Activated CD4-positive, alpha-beta memory T cell treated with anti-CD3 and anti-CD28 coated beads, Interleukin-2, amount 10 ng/mL, durations not matched to agents 7 days and 5 days (primary cell): ENCODE measurements around the gene ZNF479. TPM values are rescaled to one million over a fixed set of nuclear protein-coding genes. Genes with fewer than 3 reads are reported as not detected.
"Not testable (repeated sequence)": the region's sequence is repeated elsewhere in the genome, so short reads cannot be mapped to it uniquely, and the experiment has no call there.

ENCODE experiments used
- CTCF ChIA-PET: fragments of 350-600 bp; sonication (Branson Sonifier 250); formaldehyde crosslinking; loops from one replicate; lab custom pipeline; 2021; ENCODE audit warnings: antibody characterized with exemption, inconsistent platforms; lab: Charles Lee
- POLR2A ChIA-PET: fragments of 350-600 bp; sonication (Branson Sonifier 250); formaldehyde crosslinking; loops from one replicate; lab custom pipeline; 2021; ENCODE audit warnings: antibody characterized with exemption; lab: Charles Lee
- DNase-seq: peaks from one replicate; pipeline ENCODE4 v3.0.0-alpha.2; 2020
- H3K27ac Mint-ChIP-seq: one replicate; pipeline ENCODE4 v1.8.0; 2021; ENCODE audit warnings: mild to moderate bottlenecking, mixed read lengths
- H3K27me3 Mint-ChIP-seq: one replicate; pipeline ENCODE4 v1.8.0; 2021; ENCODE audit warnings: mixed read lengths
- H3K36me3 Mint-ChIP-seq: one replicate; pipeline ENCODE4 v1.8.0; 2021; ENCODE audit warnings: low read depth, mixed read lengths
- H3K4me1 Mint-ChIP-seq: one replicate; pipeline ENCODE4 v1.8.0; 2021; ENCODE audit warnings: mixed read lengths
- H3K4me3 Mint-ChIP-seq: one replicate; pipeline ENCODE4 v1.8.0; 2021; ENCODE audit warnings: mild to moderate bottlenecking, mixed read lengths
- H3K9me3 Mint-ChIP-seq: one replicate; pipeline ENCODE4 v1.8.0; 2021; ENCODE audit warnings: mixed read lengths
- total RNA-seq, 2 experiments: library from RNA; stranded (reverse); gene quantifications; one replicate each; pipeline ENCODE4 v1.2.3, GENCODE V29; 2021

Gene ZNF479
- total RNA-seq: not detected

GRCh38 chr7:57132336-57132735, at the start of gene ZNF479:
Gene ZNF479 (minus strand): TSS chr7:57132436. CDS start chr7:57132324, 112 bp downstream.
- H3K9me3 Mint-ChIP-seq: peaks cover 36% of the 10 kb centered on the region
- H3K4me3 Mint-ChIP-seq, H3K27ac Mint-ChIP-seq, H3K27me3 Mint-ChIP-seq, H3K36me3 Mint-ChIP-seq, POLR2A ChIA-PET, CTCF ChIA-PET, H3K4me1 Mint-ChIP-seq, DNase-seq: not testable (repeated sequence)

- CTCF ChIA-PET: no interaction called here
- no peak overlapping the region for H3K27ac Mint-ChIP-seq
- H3K9me3 Mint-ChIP-seq: peaks cover 20% of the 10 kb centered on the region
- H3K27me3 Mint-ChIP-seq: no peaks in the 10 kb centered on the region
- peaks cover 4% of the 10 kb centered on the region for H3K36me3 Mint-ChIP-seq
- no peak overlapping the region for H3K4me3 Mint-ChIP-seq
- no peak for DNase-seq
- POLR2A ChIA-PET: no interaction called here
- no peaks in the 10 kb centered on the region for H3K4me1 Mint-ChIP-seq
Measured at GRCh38 chr7:57182031-57182430, 49.8 kb upstream of the ZNF479 start.

GRCh38 chr7:57181281-57181680, 49.0 kb upstream of the ZNF479 start:
- peaks cover 4% of the 10 kb centered on the region for H3K36me3 Mint-ChIP-seq
- DNase-seq: no peak
- no peaks in the 10 kb centered on the region for H3K4me1 Mint-ChIP-seq
- H3K27me3 Mint-ChIP-seq: no peaks in the 10 kb centered on the region
- ChIA-PET POLR2A (no interaction called here), CTCF (no interaction called here)
- H3K27ac Mint-ChIP-seq: no peak overlapping the region
- peaks cover 17% of the 10 kb centered on the region for H3K9me3 Mint-ChIP-seq
- no peak overlapping the region for H3K4me3 Mint-ChIP-seq

GRCh38 chr7:57179776-57180415, 47.7 kb upstream of the ZNF479 start:
- Mint-ChIP-seq H3K27me3 (no peaks in the 10 kb centered on the region), H3K4me3 (no peak overlapping the region), H3K27ac (no peak overlapping the region), H3K36me3 (peaks cover 4% of the 10 kb centered on the region), H3K4me1 (no peaks in the 10 kb centered on the region), H3K9me3 (peaks cover 19% of the 10 kb centered on the region)
- ChIA-PET CTCF (no interaction called here), POLR2A (no interaction called here)
- DNase-seq: no peak

- peaks cover 19% of the 10 kb centered on the region for H3K9me3 Mint-ChIP-seq
- H3K4me3 Mint-ChIP-seq: no peak overlapping the region
- H3K27ac Mint-ChIP-seq: no peak overlapping the region
- POLR2A ChIA-PET: no interaction called here
- DNase-seq: no peak
- CTCF ChIA-PET: no interaction called here
- no peaks in the 10 kb centered on the region for H3K4me1 Mint-ChIP-seq
- H3K36me3 Mint-ChIP-seq: peaks cover 4% of the 10 kb centered on the region
- H3K27me3 Mint-ChIP-seq: no peaks in the 10 kb centered on the region
Measured at GRCh38 chr7:57178768-57179139, 46.5 kb upstream of the ZNF479 start.

GRCh38 chr7:57177856-57178767, 45.9 kb upstream of the ZNF479 start:
- Mint-ChIP-seq H3K4me1 (no peaks in the 10 kb centered on the region), H3K4me3 (no peak overlapping the region), H3K27me3 (no peaks in the 10 kb centered on the region), H3K27ac (no peak overlapping the region), H3K9me3 (peaks cover 19% of the 10 kb centered on the region), H3K36me3 (peaks cover 4% of the 10 kb centered on the region)
- ChIA-PET POLR2A (no interaction called here), CTCF (no interaction called here)
- no peak for DNase-seq

GRCh38 chr7:57176928-57177635, 44.8 kb upstream of the ZNF479 start:
- no peak for DNase-seq
- Mint-ChIP-seq H3K4me1 (no peaks in the 10 kb centered on the region), H3K36me3 (peaks cover 4% of the 10 kb centered on the region), H3K27me3 (no peaks in the 10 kb centered on the region), H3K4me3 (no peak overlapping the region), H3K27ac (no peak overlapping the region), H3K9me3 (peaks cover 16% of the 10 kb centered on the region)
- ChIA-PET CTCF (no interaction called here), POLR2A (no interaction called here)

GRCh38 chr7:57165285-57165899, 33.2 kb upstream of the ZNF479 start:
- Mint-ChIP-seq H3K4me1 (no peaks in the 10 kb centered on the region), H3K27me3 (no peaks in the 10 kb centered on the region), H3K27ac (no peak overlapping the region), H3K9me3 (peaks cover 39% of the 10 kb centered on the region), H3K36me3 (peaks cover 7% of the 10 kb centered on the region), H3K4me3 (no peak overlapping the region)
- CTCF ChIA-PET: no interaction called here
- POLR2A ChIA-PET: no interaction called here
- no peak for DNase-seq

- H3K4me3 Mint-ChIP-seq, H3K27ac Mint-ChIP-seq, DNase-seq, H3K4me1 Mint-ChIP-seq, H3K36me3 Mint-ChIP-seq, H3K27me3 Mint-ChIP-seq, CTCF ChIA-PET, POLR2A ChIA-PET: not testable (repeated sequence)
- peaks cover 30% of the 10 kb centered on the region for H3K9me3 Mint-ChIP-seq
Measured at GRCh38 chr7:57120123-57120784, 12.0 kb downstream of the ZNF479 start.
